Large intestine (tissue), 3 donors: Measurements from ENCODE around the gene TMEM131. TPM values are rescaled to one million over a fixed set of nuclear protein-coding genes. Genes with fewer than 3 reads are reported as not detected.
"Not testable (repeated sequence)": the region's sequence is repeated elsewhere in the genome, so short reads cannot be mapped to it uniquely, and the experiment has no call there.

Experiments
- DNase-seq, 2 donors: peaks; one replicate each; pipeline versions ENCODE4 v3.0.0 to v3.0.0-alpha.2; 2013
- H3K27ac ChIP-seq: one replicate; pipeline ENCODE4 v1.5.1; 2013; ENCODE audit warnings: low read length
- H3K27me3 ChIP-seq: 2 replicates; pipeline ENCODE4 v1.6.1; 2013; ENCODE audit warnings: low read length; ENCODE audit not compliant: control insufficient read depth, insufficient read depth
- H3K36me3 ChIP-seq: 2 replicates; pipeline ENCODE4 v1.6.1; 2013; ENCODE audit warnings: low read length; ENCODE audit not compliant: control insufficient read depth, insufficient read depth
- H3K4me1 ChIP-seq: one replicate; pipeline ENCODE4 v1.6.1; 2013; ENCODE audit warnings: low read length; ENCODE audit not compliant: control insufficient read depth, insufficient read depth
- H3K4me3 ChIP-seq: one replicate; pipeline ENCODE4 v1.5.1; 2013; ENCODE audit warnings: low read length
- H3K9me3 ChIP-seq: one replicate; pipeline ENCODE4 v1.6.1; 2013; ENCODE audit warnings: mild to moderate bottlenecking, low read depth, low read length, moderate library complexity; ENCODE audit not compliant: control insufficient read depth
- WGBS: methylation state at CpG from one replicate; pipeline ENCODE4 v1.1.5; 2013; ENCODE audit warnings: low lambda C conversion rate; ENCODE audit not compliant: insufficient coverage; 5-methylcytosine and 5-hydroxymethylcytosine counted together
- polyA plus RNA-seq: library from polyadenylated mRNA; unstranded; fragments of 120-200 nt; gene quantifications from one replicate; pipeline ENCODE4 v1.2.1, GENCODE V29; 2013

TMEM131 gene
- polyA plus RNA-seq, 1 donor, result 41.2 TPM

DNA sequence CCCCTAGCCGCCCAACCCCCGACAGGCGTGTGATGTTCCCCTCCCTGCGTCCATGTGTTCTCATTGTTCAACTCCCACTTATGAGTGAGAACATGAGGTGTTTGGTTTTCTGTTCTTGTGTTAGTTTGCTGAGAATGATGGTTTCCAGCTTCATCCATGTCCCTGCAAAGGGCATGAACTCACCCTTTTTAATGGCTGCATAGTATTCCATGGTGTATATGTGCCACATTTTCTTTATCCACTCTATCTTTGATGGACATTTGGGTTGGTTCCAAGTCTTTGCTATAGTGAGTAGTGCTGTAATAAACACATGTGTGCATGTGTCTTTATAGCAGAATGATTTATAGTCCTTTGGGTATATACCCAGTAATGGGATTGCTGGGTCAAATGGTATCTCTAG lies 102.7 kb downstream of the TMEM131 start:
- H3K36me3 ChIP-seq, H3K4me1 ChIP-seq, H3K9me3 ChIP-seq, H3K27ac ChIP-seq, DNase-seq, H3K4me3 ChIP-seq, H3K27me3 ChIP-seq: not testable (repeated sequence)
- WGBS, result 80% methylated on average over 1 of the region's 4 CpGs

- no peak for DNase-seq
- H3K4me3 ChIP-seq, result no peak overlapping the region
- H3K4me1 ChIP-seq, result no peaks in the 10 kb centered on the region
- no peak overlapping the region for H3K27ac ChIP-seq
- no peaks in the 10 kb centered on the region for H3K27me3 ChIP-seq
- peaks cover 8% of the 10 kb centered on the region for H3K9me3 ChIP-seq
- H3K36me3 ChIP-seq, result peaks cover 9% of the 10 kb centered on the region
Measured at GRCh38 chr2:97891611-97892010, 104.1 kb downstream of the TMEM131 start.

DNA sequence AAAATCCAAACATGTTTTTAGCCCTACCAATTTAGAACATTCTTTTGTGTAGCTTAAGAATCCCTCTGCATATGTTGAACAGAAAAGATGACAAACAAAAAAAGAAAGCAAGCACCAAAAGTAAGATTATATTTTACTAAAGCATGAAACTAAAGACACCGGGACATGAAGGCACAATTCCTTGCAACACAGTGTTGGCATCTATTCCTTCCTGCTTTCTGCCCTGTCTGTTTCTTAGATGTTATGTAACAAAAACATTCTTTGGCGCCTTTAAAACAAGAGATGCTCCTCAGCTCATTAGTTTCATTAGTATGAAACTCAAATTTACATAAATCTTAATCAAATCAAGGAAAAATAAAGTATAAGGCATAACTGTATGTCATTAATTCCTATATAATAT lies 106.6 kb downstream of the TMEM131 start:
- WGBS, result 100% methylated on average over 2 of the region's 2 CpGs
- no peak for DNase-seq
- Histone ChIP-seq H3K27me3 (no peaks in the 10 kb centered on the region), H3K4me3 (no peak overlapping the region), H3K36me3 (peaks cover 18% of the 10 kb centered on the region), H3K9me3 (peaks cover 24% of the 10 kb centered on the region), H3K4me1 (no peaks in the 10 kb centered on the region), H3K27ac (no peak overlapping the region)

- no peaks in the 10 kb centered on the region for H3K4me1 ChIP-seq
- no peaks in the 10 kb centered on the region for H3K27me3 ChIP-seq
- no peak overlapping the region for H3K4me3 ChIP-seq
- H3K9me3 ChIP-seq, result peaks cover 24% of the 10 kb centered on the region
- peaks cover 18% of the 10 kb centered on the region for H3K36me3 ChIP-seq
- DNase-seq, result no peak
- H3K27ac ChIP-seq, result no peak overlapping the region
Measured at GRCh38 chr2:97885841-97886240, 109.9 kb downstream of the TMEM131 start.

- H3K36me3 ChIP-seq, result peaks cover 6% of the 10 kb centered on the region
- H3K27ac ChIP-seq, result no peak overlapping the region
- DNase-seq, result no peak
- WGBS, result no CpG with 5 or more reads among the region's 2 CpGs
- no peaks in the 10 kb centered on the region for H3K4me1 ChIP-seq
- peaks cover 9% of the 10 kb centered on the region for H3K9me3 ChIP-seq
- no peaks in the 10 kb centered on the region for H3K27me3 ChIP-seq
- H3K4me3 ChIP-seq, result no peak overlapping the region
Measured at GRCh38 chr2:97880334-97880733, 115.4 kb downstream of the TMEM131 start.

GRCh38 chr2:97878865-97879264 lies 116.9 kb downstream of the TMEM131 start:
- no peaks in the 10 kb centered on the region for H3K27me3 ChIP-seq
- WGBS, result 100% methylated on average over 1 of the region's 3 CpGs
- H3K36me3 ChIP-seq, result peaks cover 6% of the 10 kb centered on the region
- no peak for DNase-seq
- no peak overlapping the region for H3K4me3 ChIP-seq
- no peaks in the 10 kb centered on the region for H3K9me3 ChIP-seq
- H3K4me1 ChIP-seq, result no peaks in the 10 kb centered on the region
- H3K27ac ChIP-seq, result no peak overlapping the region

DNA sequence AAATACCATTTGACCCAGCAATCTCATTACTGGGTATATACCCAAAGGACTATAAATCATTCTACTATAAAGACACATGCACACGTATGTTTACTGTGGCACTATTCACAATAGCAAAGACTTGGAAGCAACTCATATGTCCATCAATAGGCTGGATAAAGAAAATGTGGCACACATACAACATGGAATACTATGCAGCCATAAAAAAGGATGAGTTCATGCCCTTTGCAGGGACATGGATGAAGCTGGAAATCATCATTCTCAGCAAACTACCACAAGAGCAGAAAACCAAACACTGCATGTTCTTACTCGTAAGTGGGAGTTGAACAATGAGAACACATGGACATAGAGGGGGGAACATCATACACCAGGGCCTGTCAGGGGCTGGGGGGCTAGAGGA lies 117.4 kb downstream of the TMEM131 start:
- H3K4me3 ChIP-seq, H3K4me1 ChIP-seq, H3K9me3 ChIP-seq, H3K27me3 ChIP-seq, DNase-seq, H3K36me3 ChIP-seq, H3K27ac ChIP-seq: not testable (repeated sequence)
- no CpG with 5 or more reads among the region's 2 CpGs for WGBS

DNA sequence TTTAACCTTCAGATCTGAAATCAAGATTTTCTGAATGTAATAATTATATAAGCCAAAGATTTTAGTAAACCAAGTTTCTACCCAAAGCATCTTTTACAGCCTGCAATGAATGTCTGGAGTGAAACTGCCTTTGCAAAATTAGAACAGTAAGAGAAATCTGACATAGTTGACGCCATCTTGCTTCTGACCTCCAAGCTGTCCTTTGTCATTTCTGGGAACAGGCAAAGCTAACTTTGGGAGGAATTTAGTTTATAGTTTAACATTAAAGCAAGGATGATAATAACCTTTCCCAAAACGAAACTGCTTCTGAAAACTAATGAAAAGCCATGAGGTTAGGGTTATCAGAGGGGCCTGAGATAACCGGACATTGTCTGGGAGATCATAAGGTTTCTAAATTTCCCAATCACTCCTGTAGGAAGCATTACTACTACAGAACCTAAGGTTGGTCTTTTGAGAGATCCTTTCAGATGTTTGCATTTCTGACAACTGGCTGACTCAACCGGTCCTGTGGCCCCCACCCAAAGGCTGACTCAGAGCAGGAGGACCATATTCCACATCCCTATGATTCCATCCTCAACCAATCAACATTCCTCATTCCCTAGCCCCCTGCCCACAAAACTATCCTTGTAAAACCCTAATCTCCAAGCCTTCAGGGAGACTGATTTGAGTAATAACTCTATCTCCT lies 124.5 kb downstream of the TMEM131 start:
- no CpG with 5 or more reads among the region's 4 CpGs for WGBS
- Histone ChIP-seq H3K9me3 (peaks cover 5% of the 10 kb centered on the region), H3K36me3 (peaks cover 3% of the 10 kb centered on the region), H3K27ac (no peak overlapping the region), H3K27me3 (no peaks in the 10 kb centered on the region), H3K4me3 (no peak overlapping the region), H3K4me1 (peaks cover 6% of the 10 kb centered on the region)
- no peak for DNase-seq

DNA sequence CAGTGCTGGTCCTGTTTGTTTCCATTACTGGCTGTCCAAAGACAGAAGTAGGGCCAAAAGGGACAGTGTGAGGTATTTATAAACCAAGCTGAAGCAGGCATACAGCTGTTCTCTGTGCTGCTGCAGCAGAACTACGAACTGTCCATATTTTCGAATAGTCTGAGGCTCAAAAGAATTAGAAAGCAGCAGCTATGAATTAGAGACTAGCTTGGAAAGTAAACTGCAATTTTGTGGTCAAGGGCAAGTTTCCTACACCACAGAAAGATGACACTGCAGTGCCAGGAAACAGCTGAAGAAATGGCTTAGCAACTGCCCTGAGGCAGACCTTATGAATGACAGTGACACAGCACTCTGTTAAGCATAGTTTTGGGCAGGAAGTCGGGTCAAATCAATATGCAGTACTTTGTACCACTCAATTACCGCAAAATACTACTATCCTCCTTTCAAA lies 125.3 kb downstream of the TMEM131 start:
- no CpG with 5 or more reads among the region's 4 CpGs for WGBS
- DNase-seq, result no peak
- H3K9me3 ChIP-seq, result peaks cover 8% of the 10 kb centered on the region
- H3K36me3 ChIP-seq, result peaks cover 3% of the 10 kb centered on the region
- no peaks in the 10 kb centered on the region for H3K27me3 ChIP-seq
- peaks cover 6% of the 10 kb centered on the region for H3K4me1 ChIP-seq
- no peak overlapping the region for H3K4me3 ChIP-seq
- no peak overlapping the region for H3K27ac ChIP-seq

- 60% methylated on average over 1 of the region's 6 CpGs for WGBS
- Histone ChIP-seq H3K4me3 (no peak overlapping the region), H3K27me3 (no peaks in the 10 kb centered on the region), H3K36me3 (peaks cover 3% of the 10 kb centered on the region), H3K27ac (peak overlapping the region; percentile 19), H3K9me3 (peaks cover 8% of the 10 kb centered on the region), H3K4me1 (peaks cover 6% of the 10 kb centered on the region)
- peak; percentile 11 to 27 for DNase-seq
Measured at GRCh38 chr2:97869722-97870346, 125.9 kb downstream of the TMEM131 start.
